Lower leg skin (tissue), 3 donors: Measurements from ENCODE around the gene CDKL2.

Experiments used
- POLR2A ChIP-seq, 2 donors: fragments of 450-650 bp; IDR thresholded peaks; one replicate each; pipeline ENCODE4 v1.6.1; 2016 to 2017; ENCODE audit warnings: antibody characterized with exemption in 2 of 2, mild to moderate bottlenecking in 1 of 2, moderate library complexity in 1 of 2
- TF ChIP-seq, protein P1 (sequence below), 3 donors: fragments of 450-650 bp; IDR thresholded peaks; one replicate each; pipeline ENCODE4 v1.5.1; 2016; ENCODE audit warnings: antibody characterized with exemption in 3 of 3, mild to moderate bottlenecking in 3 of 3, moderate library complexity in 2 of 3

DNA sequence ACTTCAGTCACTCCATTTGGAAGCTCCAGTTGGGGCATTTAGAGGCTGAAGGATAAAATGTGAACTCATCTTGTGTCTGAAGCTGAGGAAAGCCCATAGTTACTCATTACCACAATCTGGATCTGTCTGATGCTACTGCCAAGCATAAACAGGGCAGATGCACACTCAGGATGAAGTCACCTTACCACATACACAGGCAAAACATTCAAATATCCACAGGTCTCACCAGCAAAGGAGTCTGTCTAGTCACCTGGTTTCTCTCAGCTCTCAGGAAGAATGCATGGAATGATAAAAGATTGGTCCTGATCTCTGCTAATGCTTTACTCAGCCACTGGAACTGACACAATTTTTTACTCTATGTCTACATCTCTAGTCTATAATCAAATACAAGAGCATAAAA, 87.5 kb downstream of the CDKL2 start:
- TF ChIP-seq, protein P1, sequence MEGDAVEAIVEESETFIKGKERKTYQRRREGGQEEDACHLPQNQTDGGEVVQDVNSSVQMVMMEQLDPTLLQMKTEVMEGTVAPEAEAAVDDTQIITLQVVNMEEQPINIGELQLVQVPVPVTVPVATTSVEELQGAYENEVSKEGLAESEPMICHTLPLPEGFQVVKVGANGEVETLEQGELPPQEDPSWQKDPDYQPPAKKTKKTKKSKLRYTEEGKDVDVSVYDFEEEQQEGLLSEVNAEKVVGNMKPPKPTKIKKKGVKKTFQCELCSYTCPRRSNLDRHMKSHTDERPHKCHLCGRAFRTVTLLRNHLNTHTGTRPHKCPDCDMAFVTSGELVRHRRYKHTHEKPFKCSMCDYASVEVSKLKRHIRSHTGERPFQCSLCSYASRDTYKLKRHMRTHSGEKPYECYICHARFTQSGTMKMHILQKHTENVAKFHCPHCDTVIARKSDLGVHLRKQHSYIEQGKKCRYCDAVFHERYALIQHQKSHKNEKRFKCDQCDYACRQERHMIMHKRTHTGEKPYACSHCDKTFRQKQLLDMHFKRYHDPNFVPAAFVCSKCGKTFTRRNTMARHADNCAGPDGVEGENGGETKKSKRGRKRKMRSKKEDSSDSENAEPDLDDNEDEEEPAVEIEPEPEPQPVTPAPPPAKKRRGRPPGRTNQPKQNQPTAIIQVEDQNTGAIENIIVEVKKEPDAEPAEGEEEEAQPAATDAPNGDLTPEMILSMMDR (IDR thresholded peaks at IDR 0.05): no peak
- no peak for TF ChIP-seq POLR2A (IDR thresholded peaks at IDR 0.05)
